GM19025 (cell line): ENCODE data around the gene NAA35.
"Not testable (repeated sequence)": the region's sequence is repeated elsewhere in the genome, so short reads cannot be mapped to it uniquely, and the experiment has no call there.

ENCODE experiments used
- ATAC-seq: cut with Tn5 transposase; IDR thresholded peaks from one replicate; pipeline ENCODE4 v1.9.1; 2021; ENCODE audit warnings: mild to moderate bottlenecking, low read depth, moderate library complexity; ENCODE audit not compliant: unreplicated experiment

Gene NAA35

GRCh38 chr9:86022687-86023266 lies 81.8 kb downstream of the NAA35 start:
- no peak for ATAC-seq

- ATAC-seq, result no peak
These were observed 86.8 kb downstream of the NAA35 start for GRCh38 chr9:86027767-86028166.

- no peak for ATAC-seq
These were observed 94.2 kb downstream of the NAA35 start for GRCh38 chr9:86034863-86035734.

GRCh38 chr9:86035827-86036440 lies 95.0 kb downstream of the NAA35 start:
- ATAC-seq, result no peak

- ATAC-seq, result no peak
These were observed 95.6 kb downstream of the NAA35 start for GRCh38 chr9:86036555-86036954.

- no peak for ATAC-seq
These were observed 99.3 kb downstream of the NAA35 start for GRCh38 chr9:86039991-86040860.

- ATAC-seq, result no peak
These were observed 99.9 kb downstream of the NAA35 start for GRCh38 chr9:86040861-86041155.

- no peak for ATAC-seq
These were observed 100.4 kb downstream of the NAA35 start for GRCh38 chr9:86041311-86041741.

- ATAC-seq, result no peak
These were observed 101.4 kb downstream of the NAA35 start for GRCh38 chr9:86042199-86042978.

- ATAC-seq, result no peak
These were observed 102.6 kb downstream of the NAA35 start for GRCh38 chr9:86043586-86043985.

GRCh38 chr9:86043999-86044398 lies 103.1 kb downstream of the NAA35 start:
- no peak for ATAC-seq

GRCh38 chr9:86045654-86046053 lies 104.7 kb downstream of the NAA35 start:
- no peak for ATAC-seq

GRCh38 chr9:86046071-86046636 lies 105.2 kb downstream of the NAA35 start:
- no peak for ATAC-seq

- no peak for ATAC-seq
These were observed 106.0 kb downstream of the NAA35 start for GRCh38 chr9:86046930-86047341.

GRCh38 chr9:86047361-86047760 lies 106.4 kb downstream of the NAA35 start:
- ATAC-seq, result no peak

GRCh38 chr9:86048018-86048742 lies 107.2 kb downstream of the NAA35 start:
- not testable (repeated sequence) for ATAC-seq

- no peak for ATAC-seq
These were observed 111.9 kb downstream of the NAA35 start for GRCh38 chr9:86052556-86053468.

- ATAC-seq, result no peak
These were observed 113.7 kb downstream of the NAA35 start for GRCh38 chr9:86054695-86055094.
